ENCODE results near the gene TYMP.

Gene TYMP

GRCh38 chr22:50483556-50483955, 46.3 kb downstream of the TYMP start:
- TF ChIP-seq TOX (CRISPR knock-in tag; IDR thresholded peaks at IDR 0.05; ENCODE audit: borderline replicate concordance), result no peak
- no peak for TF ChIP-seq ZNF8 (CRISPR knock-in tag; IDR thresholded peaks at IDR 0.05)
- no peak for TF ChIP-seq ZFP3 (CRISPR knock-in tag; IDR thresholded peaks at IDR 0.05)
- no peak for TF ChIP-seq ZFP30 (CRISPR knock-in tag; IDR thresholded peaks at IDR 0.05)
- TF ChIP-seq TSHZ2 (CRISPR knock-in tag; IDR thresholded peaks at IDR 0.05), result no peak
- TF ChIP-seq ESRRG (CRISPR knock-in tag; IDR thresholded peaks at IDR 0.05), result no peak
- no peak for TF ChIP-seq POU6F1 (CRISPR knock-in tag; IDR thresholded peaks at IDR 0.05; ENCODE audit: borderline replicate concordance, low read depth)
- TF ChIP-seq ZNF565 (CRISPR knock-in tag; conservative IDR thresholded peaks at IDR 0.05; ENCODE audit: low read depth), result no peak
- TF ChIP-seq TCF4 (CRISPR knock-in tag; IDR thresholded peaks at IDR 0.05; ENCODE audit: borderline replicate concordance), result no peak
- no peak for TF ChIP-seq ARNTL (CRISPR knock-in tag; IDR thresholded peaks at IDR 0.05; ENCODE audit: borderline replicate concordance, low read depth)
- no peak for TF ChIP-seq CREB5 (CRISPR knock-in tag; IDR thresholded peaks at IDR 0.05; ENCODE audit: low read depth)
- no peak for TF ChIP-seq ZNF70 (CRISPR knock-in tag; IDR thresholded peaks at IDR 0.05)
- TF ChIP-seq CSRNP3 (CRISPR knock-in tag; IDR thresholded peaks at IDR 0.05), result no peak
- no peak for TF ChIP-seq PPARA (CRISPR knock-in tag; IDR thresholded peaks at IDR 0.05; ENCODE audit: borderline replicate concordance)
- TF ChIP-seq SNAI2 (CRISPR knock-in tag; IDR thresholded peaks at IDR 0.05), result no peak
- TF ChIP-seq ZC3H10 (CRISPR knock-in tag; IDR thresholded peaks at IDR 0.05), result no peak
- no peak for ATAC-seq

GRCh38 chr22:50483106-50483505, 46.7 kb downstream of the TYMP start:
- ATAC-seq, result no peak
- no peak for TF ChIP-seq ZFP3 (CRISPR knock-in tag; IDR thresholded peaks at IDR 0.05)
- no peak for TF ChIP-seq ZNF565 (CRISPR knock-in tag; conservative IDR thresholded peaks at IDR 0.05; ENCODE audit: low read depth)
- no peak for TF ChIP-seq BACH2 (CRISPR knock-in tag; IDR thresholded peaks at IDR 0.05; ENCODE audit: borderline replicate concordance)
- TF ChIP-seq SNAI2 (CRISPR knock-in tag; IDR thresholded peaks at IDR 0.05), result no peak
- no peak for TF ChIP-seq ISL1 (CRISPR knock-in tag; IDR thresholded peaks at IDR 0.05)
- TF ChIP-seq ZFP30 (CRISPR knock-in tag; IDR thresholded peaks at IDR 0.05), result no peak
- TF ChIP-seq ZC3H10 (CRISPR knock-in tag; IDR thresholded peaks at IDR 0.05), result no peak
- TF ChIP-seq PATZ1 (CRISPR knock-in tag; IDR thresholded peaks at IDR 0.05; ENCODE audit: borderline replicate concordance), result no peak

- ATAC-seq, result no peak
- no peak for TF ChIP-seq ESRRG (CRISPR knock-in tag; IDR thresholded peaks at IDR 0.05)
These were observed 47.4 kb downstream of the TYMP start for GRCh38 chr22:50482107-50483074.
